NOMO-1 treated with dmso at 0.1 percent for 144 hours (cell line): ENCODE results near the gene C1RL.

ENCODE experiments used
- DNase-seq: peaks from one replicate; lab custom pipeline; 2025; ENCODE audit not compliant: unreplicated experiment; lab: John Stamatoyannopoulos, UW

Gene C1RL

DNA sequence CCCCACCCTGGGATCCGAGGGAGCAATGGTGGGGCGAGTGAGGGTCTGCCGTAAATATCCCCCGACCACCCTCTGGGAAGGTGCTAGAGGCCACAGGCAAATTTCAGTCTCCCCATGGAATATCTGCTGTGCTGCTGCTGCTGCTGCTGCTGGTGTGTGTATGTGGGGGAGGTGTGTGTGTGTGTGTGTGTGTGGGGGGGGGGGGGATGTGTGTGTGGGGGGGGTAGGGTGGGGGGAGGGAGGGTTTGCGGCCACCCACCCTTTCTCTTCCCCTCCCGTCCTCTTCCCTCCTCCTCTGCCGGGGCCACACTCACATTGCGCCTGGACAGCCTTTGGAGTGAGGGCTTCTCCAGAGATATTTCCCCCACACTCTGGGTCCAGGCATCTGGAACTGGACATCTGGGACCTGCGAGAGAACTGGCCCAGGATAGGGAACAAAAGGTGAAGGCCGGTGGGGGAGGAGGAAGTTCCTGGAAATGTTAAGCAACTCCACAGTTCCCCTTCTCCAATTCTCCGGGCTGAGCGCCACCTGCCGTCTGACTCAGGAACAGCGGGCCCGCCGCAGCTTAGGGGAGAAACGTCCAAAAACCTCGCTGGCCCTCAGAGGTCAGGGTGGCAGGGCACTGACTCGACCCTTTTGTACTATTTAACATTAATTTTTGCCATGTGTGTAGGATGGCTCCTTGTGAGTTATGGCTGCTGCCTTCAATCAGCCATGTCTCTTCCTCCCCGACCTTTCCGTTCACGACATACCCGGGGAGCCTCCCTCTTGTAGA is at the start of gene C1RL:
C1RL (minus strand) TSS at position 419 of the 776 bp plus-strand sequence; CDS start at position 385, 34 bp downstream.
- DNase-seq: peak; percentile 69

DNA sequence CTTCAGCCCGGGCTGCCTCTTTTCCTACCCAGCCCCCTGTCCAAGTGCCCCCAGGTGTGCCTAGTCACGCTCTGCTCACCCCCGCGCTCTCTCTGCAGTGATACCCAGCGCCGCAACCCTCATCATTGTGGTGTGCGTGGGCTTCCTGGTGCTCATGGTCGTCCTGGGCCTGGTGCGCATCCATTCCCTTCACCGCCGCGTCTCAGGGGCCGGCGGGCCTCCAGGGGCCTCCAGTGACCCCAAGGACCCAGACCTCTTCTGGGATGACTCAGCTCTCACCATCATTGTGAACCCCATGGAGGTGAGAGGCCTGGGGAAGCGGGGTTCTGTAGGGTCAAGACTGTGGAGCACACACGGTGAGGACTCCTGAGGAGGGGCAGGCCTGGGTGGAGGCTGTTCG is 48.4 kb upstream of the C1RL start:
- no peak for DNase-seq

GRCh38 chr12:7156259-7157197 is 47.5 kb upstream of the C1RL start:
- no peak for DNase-seq

DNA sequence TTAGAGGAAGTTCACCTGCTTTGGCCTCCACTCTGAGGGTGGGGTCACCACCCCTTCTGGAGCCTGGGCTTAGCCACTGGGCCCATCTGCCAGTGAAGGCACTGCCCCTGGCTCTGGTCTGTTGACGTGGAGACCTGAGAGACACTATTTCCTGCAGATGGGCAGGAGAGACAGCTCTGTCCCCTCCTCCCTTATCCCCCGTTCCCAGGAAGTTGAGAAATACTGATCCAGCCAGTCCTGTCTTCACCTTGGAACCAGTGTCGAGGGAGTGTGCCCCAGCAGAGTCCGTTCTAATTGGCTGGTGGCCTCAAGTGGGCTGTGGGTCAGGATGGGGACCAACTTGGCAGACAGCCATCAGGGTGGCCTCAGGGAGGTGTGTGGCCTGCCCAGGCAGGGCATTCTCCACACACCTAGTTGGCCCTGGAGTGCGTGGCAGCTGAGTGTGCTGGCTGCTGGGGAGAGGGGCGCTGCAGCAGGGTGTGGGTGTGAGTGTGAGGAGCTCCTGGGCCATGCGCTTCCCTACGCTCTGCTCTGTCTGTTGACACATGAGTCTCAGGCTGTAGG is 46.5 kb upstream of the C1RL start:
- DNase-seq: no peak

- no peak for DNase-seq
Observed at GRCh38 chr12:7154901-7155470, 46.0 kb upstream of the C1RL start.

DNA sequence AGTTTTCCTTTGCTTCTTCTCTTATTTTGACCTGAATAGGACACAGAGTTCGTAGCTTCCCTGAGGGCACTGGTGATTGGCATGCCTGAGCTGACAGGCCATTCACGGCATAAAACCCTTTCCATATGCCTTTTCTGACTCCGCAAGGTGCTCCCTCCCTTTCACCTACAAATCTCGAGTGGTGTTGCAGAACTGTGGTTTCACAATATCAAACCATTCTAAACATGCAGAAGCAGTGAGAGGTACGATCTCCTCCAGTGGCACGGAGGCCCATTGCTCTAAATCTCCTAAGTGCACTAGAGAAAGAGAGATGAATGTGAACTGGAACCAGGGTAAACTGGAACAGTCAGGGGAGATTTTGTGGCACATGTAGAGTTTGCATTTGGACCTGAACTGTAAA is 45.0 kb upstream of the C1RL start:
- DNase-seq: no peak

GRCh38 chr12:7152818-7153217 is 43.8 kb upstream of the C1RL start:
- no peak for DNase-seq

DNA sequence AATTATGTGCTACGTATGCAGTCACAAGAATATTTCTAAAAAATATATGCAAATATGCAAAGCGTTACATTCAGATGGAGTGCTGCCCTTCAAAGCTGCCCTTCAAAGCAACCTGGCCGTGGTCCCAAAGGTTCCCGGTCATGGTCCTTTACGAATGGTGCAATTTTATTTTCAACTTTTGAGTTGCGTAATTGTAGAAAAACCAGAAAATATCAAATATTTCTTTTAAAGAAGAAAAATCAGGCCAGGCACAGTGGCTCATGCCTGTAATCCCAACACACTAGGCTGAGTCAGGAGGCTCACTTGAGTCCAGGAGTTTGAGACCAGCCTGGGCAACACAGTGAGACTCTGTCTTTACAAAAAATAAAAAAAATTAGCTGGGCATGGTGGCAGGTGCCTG is 42.5 kb upstream of the C1RL start:
- DNase-seq: no peak

DNA sequence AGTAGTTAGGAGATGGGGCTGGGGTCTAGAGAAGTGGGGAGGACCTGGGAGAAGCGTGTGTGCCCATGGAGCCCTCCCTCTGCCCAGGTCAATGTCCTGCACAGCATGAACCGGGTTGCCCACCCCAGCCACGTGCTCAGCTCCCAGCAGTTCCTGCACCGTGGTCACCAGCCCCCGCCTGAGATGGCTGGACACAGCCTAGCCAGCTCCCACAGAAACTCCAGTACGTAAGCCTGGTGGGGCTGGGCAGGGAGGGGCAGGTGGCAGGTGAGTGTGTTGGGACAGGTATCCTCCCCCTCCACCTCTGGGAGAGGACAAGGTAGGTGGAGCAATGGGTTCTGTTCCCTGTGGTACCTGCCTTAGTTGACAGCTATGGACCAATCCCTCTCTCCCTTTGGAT is 41.8 kb upstream of the C1RL start:
- DNase-seq: no peak

- DNase-seq: no peak
Observed at GRCh38 chr12:7150356-7150755, 41.3 kb upstream of the C1RL start.

DNA sequence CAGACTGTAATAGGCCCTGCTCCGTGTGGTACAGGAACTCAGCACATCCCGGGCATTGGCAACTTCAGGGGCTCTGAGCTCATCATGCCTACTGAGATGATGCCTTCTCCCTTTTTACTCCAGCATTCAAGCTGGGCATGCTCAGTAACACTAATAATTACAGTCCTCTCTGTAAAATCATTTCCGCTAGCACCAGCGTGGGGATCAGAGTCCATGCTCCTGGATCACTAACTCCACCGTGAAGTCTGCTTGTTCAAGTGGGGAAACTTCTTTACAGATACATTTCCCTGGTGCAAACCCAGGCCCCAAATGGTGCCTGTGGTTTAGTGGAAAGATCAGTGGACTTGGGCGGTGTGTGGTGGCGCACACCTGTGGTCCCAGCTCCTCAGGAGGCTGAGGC is 37.9 kb upstream of the C1RL start:
- DNase-seq: no peak

- no peak for DNase-seq
Observed at GRCh38 chr12:7146228-7146627, 37.2 kb upstream of the C1RL start.

DNA sequence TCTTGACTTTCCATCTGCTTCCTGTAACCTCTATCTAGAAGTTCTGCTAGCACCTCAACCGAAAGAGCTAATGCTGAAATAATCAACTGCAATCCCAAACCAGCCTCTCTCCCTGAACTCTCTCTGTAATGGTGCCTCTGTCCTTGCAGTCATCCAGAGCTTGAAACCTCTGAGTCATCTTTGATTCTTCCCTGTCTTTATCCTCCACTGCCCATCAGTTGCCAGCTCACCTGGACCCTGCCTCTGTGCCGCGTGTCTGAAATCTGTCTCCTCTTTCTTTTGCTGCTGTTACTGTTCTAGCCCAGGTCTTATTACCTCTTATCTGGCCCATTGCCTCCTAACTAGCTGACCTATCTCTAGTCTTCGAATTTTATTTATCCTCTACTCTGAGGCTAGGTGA is 36.7 kb upstream of the C1RL start:
- no peak for DNase-seq

DNA sequence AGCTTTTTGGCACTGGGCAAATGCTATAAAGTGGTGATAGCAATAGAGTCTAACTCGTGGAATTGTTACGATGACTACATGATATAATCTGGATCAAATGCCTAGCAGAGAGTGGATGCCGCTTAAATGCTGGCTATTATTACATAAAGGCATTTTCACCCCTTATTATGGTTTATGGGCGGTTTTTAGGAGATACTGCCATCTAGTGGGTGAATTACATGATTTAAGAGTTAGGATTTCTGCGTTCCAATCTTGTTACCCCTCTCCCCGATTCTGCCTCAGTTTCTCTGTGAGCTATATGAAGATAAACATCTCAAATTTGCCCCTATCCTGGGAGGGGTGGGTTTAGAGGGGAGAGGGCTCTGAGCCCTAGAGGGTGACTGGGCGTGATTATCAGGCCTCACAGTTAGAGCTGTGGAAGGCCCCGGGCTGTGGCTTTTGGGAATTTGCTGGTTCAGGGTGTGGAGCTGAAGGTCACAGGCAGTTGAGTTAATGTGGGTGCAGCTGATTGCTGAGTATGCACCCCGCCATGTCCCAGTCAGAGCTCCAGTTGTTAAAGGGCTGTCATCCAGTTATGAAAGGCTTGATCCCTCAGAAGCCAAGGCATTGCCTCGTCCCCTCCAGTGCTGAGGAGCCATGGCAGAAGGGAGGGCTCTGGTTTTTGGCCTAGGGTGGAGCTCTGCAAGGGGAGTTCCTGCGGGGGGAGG is 35.6 kb upstream of the C1RL start:
- no peak for DNase-seq

GRCh38 chr12:7143564-7143963 is 34.5 kb upstream of the C1RL start:
- no peak for DNase-seq

DNA sequence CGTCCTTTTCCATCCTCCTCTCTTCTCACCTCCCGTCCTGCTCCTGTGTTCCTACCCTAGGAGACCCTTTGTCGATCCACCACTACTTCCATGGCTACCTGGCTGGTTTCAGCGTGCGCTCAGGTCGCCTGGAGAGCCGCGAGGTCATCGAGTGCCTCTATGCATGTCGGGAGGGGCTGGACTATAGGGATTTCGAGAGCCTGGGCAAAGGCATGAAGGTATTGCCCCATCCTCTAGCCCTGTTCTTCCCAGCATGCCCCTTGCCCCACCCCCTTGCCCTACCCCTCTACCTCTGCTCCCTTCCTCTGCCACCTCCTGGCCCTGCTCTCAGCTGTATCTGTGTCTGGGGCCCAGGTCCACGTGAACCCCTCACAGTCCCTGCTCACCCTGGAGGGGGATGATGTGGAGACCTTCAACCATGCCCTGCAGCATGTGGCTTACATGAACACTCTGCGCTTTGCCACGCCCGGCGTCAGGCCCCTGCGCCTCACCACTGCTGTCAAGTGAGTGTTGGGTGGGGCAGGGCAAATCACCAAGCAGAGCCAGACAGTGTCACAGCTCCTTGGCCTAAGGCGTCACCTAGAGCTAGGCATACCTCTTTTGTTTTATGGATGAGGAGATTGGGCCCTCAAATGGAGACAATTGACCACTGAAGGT is 33.9 kb upstream of the C1RL start:
- DNase-seq: no peak

DNA sequence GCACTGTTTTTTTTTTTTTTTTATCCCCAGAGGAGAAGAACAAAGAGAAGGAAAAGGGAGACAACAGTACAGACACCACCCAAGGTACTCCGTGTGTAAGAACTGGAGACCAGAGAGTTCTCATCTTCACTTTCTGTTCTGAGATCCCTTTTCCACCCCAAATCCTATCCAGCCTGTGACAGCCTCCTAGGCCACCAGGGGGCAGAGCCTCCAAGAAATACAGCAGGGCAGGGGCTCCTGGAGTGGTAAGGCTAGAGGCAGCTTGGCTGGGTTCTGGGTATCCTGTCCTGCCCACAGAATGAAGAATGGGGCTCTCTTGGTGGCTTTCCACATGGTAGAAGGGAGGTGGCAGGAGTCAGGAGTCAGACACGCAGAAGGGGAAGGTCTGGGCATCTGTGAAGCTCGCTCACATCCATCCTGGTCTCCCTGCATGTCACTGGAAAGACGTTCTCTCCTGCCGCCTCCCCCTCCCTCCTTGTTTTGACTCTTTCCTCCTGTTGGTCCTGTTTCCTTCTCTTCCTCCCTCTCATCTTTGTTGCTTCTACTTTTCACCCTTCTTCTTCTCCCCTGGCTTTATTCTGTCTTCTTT is 33.1 kb upstream of the C1RL start:
- peak; percentile 18 for DNase-seq

DNA sequence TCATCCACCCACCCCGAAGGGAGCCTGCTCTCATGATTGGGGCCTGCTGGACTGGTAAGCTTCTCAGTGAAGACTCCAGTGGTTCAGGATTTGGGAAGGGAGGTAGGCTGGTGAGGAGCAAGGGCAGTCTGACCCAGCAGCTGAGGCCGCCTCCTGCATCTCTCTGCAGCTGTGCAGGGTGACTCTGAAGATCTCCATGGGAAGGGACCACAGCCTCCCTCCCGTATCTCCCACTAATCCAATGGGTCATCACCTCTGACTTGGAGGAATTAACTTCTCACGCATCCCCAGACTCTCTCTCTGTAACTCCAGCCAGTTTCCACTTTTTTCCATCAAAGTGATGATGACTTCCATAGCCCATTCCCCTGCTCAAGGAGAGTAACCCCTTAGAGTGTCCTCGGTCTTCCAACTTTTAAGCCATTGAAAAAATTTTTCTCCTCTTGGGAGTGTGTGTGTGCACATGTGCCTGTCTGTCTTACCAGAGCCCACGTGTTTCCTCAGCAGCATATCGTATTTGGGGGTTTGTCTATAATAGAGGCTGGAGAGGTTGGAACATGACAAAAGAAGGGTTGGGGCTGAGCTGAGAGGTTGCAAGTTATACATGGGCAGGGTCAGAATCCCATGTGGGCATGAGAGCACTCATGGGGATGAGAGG is 32.5 kb upstream of the C1RL start:
- DNase-seq: no peak

DNA sequence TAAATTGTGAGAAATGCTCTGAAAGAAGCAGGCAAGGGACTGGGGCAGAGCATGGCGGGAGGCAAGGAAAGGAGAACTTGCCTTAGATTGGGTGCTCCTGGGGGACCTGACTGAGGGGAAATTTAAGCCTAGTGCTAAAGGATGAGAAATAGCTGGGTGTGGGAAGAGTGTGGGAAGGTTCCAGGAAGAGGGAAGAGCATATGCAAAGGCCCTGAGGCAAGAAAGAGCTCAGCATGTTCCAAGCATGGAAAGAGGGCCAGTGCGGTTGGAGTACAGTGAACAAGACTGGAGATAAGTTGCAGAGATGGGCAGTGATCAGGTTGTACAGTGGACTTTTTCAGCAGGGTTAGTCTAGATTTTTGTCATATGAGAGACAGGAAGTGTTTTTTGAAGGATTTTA is 30.2 kb upstream of the C1RL start:
- no peak for DNase-seq
